22Rv1 (cell line): ENCODE results near the gene ARPC4.

Source experiments
- ZFX ChIP-seq: fragments of 450-650 bp; IDR thresholded peaks from 2 replicates; pipeline ENCODE4 v1.6.1; 2017; ENCODE audit warnings: antibody characterized with exemption, borderline replicate concordance
- TF ChIP-seq, protein P1 (sequence below): fragments of 450-650 bp; IDR thresholded peaks from 2 replicates; pipeline ENCODE4 v1.5.1; 2017; ENCODE audit warnings: mild to moderate bottlenecking

GRCh38 chr3:9803494-9803893 is 10.6 kb downstream of the ARPC4 start:
- TF ChIP-seq, protein P1, sequence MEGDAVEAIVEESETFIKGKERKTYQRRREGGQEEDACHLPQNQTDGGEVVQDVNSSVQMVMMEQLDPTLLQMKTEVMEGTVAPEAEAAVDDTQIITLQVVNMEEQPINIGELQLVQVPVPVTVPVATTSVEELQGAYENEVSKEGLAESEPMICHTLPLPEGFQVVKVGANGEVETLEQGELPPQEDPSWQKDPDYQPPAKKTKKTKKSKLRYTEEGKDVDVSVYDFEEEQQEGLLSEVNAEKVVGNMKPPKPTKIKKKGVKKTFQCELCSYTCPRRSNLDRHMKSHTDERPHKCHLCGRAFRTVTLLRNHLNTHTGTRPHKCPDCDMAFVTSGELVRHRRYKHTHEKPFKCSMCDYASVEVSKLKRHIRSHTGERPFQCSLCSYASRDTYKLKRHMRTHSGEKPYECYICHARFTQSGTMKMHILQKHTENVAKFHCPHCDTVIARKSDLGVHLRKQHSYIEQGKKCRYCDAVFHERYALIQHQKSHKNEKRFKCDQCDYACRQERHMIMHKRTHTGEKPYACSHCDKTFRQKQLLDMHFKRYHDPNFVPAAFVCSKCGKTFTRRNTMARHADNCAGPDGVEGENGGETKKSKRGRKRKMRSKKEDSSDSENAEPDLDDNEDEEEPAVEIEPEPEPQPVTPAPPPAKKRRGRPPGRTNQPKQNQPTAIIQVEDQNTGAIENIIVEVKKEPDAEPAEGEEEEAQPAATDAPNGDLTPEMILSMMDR = no peak
- no peak for TF ChIP-seq ZFX
